Posterior cingulate gyrus (tissue), 11 donors: ENCODE data around the gene NT5M.

Experiments
- DNase-seq, 10 donors: peaks; one replicate each; pipeline versions ENCODE4 v3.0.0 to v3.0.0-alpha.2; 2020 to 2021; ENCODE audit warnings: mixed read lengths in 3 of 10
- intact Hi-C: fragments of 100-400 bp; cut with DNase I; formaldehyde crosslinking; loops from one replicate; pipeline ENCODE4 v1.15.1; 2023

NT5M gene

GRCh38 chr17:17351901-17352781 lies 49.0 kb downstream of the NT5M start:
- peak in 8 of 10 donors; percentile 18 to 91 (median 49) for DNase-seq
- intact Hi-C loops, result no loop called here

- intact Hi-C loops, result no loop called here
- DNase-seq, result peak in 4 of 10 donors; percentile 4 to 72 (median 56)
Measured at GRCh38 chr17:17352836-17353624, 49.9 kb downstream of the NT5M start.

GRCh38 chr17:17353625-17354484 lies 50.7 kb downstream of the NT5M start:
- DNase-seq, result peak in 4 of 10 donors; percentile 4 to 83 (median 53)

GRCh38 chr17:17354560-17355349 lies 51.6 kb downstream of the NT5M start:
- intact Hi-C loops, result loop anchor here (1.0 to 2.0 kb wide), 2 partner anchors 216 to 287 kb away; no protein-coding TSS in a partner anchor
- peak; percentile 53 to 95 (median 70) for DNase-seq

More at GRCh38 chr17:17353625-17354484, 50.7 kb downstream of the NT5M start:
- intact Hi-C loops, result loop anchor here (2.0 kb wide), 1 partner anchor 217 kb away; no protein-coding TSS in a partner anchor

- peak in 3 of 10 donors; percentile 7 to 79 (median 56) for DNase-seq
- intact Hi-C loops, result loop anchor here (1.0 to 2.0 kb wide), 2 partner anchors 215 to 286 kb away; no protein-coding TSS in a partner anchor
Measured at GRCh38 chr17:17355426-17355825, 52.3 kb downstream of the NT5M start.

GRCh38 chr17:17356149-17356930 lies 53.2 kb downstream of the NT5M start:
- DNase-seq, result peak; percentile 76 to 97 (median 84)
- intact Hi-C loops, result loop anchor here (2.0 kb wide), 1 partner anchor 140 kb away; the partner anchor contains the start of gene RASD1

GRCh38 chr17:17356931-17357270 lies 53.7 kb downstream of the NT5M start:
- intact Hi-C loops, result loop anchor here (2.0 kb wide), 1 partner anchor 140 kb away; the partner anchor contains the start of gene RASD1
- DNase-seq, result no peak

GRCh38 chr17:17358060-17358751 lies 55.0 kb downstream of the NT5M start:
- intact Hi-C loops, result no loop called here
- DNase-seq, result peak in 2 of 10 donors; percentile 0 to 6

- peak in 1 of 10 donors; percentile 2 for DNase-seq
Measured at GRCh38 chr17:17358866-17359265, 55.7 kb downstream of the NT5M start.

GRCh38 chr17:17359271-17359670 lies 56.1 kb downstream of the NT5M start:
- DNase-seq, result no peak
- intact Hi-C loops, result no loop called here

More at GRCh38 chr17:17358866-17359265, 55.7 kb downstream of the NT5M start:
- intact Hi-C loops, result no loop called here

- intact Hi-C loops, result no loop called here
- no peak for DNase-seq
Measured at GRCh38 chr17:17360087-17360730, 57.0 kb downstream of the NT5M start.

GRCh38 chr17:17361543-17361866 lies 58.3 kb downstream of the NT5M start:
- DNase-seq, result peak in 1 of 10 donors; percentile 1
- intact Hi-C loops, result no loop called here

GRCh38 chr17:17361867-17362539 lies 58.8 kb downstream of the NT5M start:
- DNase-seq, result peak in 3 of 10 donors; percentile 6 to 59 (median 52)
- intact Hi-C loops, result no loop called here

- intact Hi-C loops, result no loop called here
- DNase-seq, result peak in 2 of 10 donors; percentile 35 to 38
Measured at GRCh38 chr17:17362540-17362930, 59.4 kb downstream of the NT5M start.

GRCh38 chr17:17363638-17364337 lies 60.6 kb downstream of the NT5M start:
- DNase-seq, result peak in 3 of 10 donors; percentile 39 to 42 (median 41)
- intact Hi-C loops, result no loop called here

- DNase-seq, result peak in 2 of 10 donors; percentile 54 to 77
- intact Hi-C loops, result no loop called here
Measured at GRCh38 chr17:17364338-17364667, 61.1 kb downstream of the NT5M start.
